Measurements from ENCODE around the gene KDM2B. TPM values are rescaled to one million over a fixed set of nuclear protein-coding genes. Genes with fewer than 3 reads are reported as not detected.
A peak's percentile ranks its signal among the peaks of the same experiment; 100 is the strongest.

KDM2B gene
- total and polyA plus RNA-seq, 2 experiments from 2014 or later, result 13.6 to 22.7 TPM

- H2AFZ ChIP-seq, result peak overlapping the region; percentile 84
These were observed 46.2 kb upstream of the KDM2B start for GRCh38 chr12:121626853-121627640.

GRCh38 chr12:121626087-121626852 is 45.4 kb upstream of the KDM2B start, which contains the start of gene ORAI1:
Gene ORAI1 (plus strand): TSS chr12:121626530.
- Histone ChIP-seq H2AFZ (peak within 1 kb of the TSS; percentile 84), H3K4me2 (peak within 1 kb of the TSS; percentile 98), H3K79me2 (peaks cover 37% of the 10 kb centered on the region), H3K9me3 (ENCODE audit: low read depth) (no peaks in the 10 kb centered on the region), H3K9me2 (replicated peaks; ENCODE audit: insufficient read depth) (no peaks in the 10 kb centered on the region), H3K4me1 (ENCODE audit: insufficient read depth) (peaks cover 26% of the 10 kb centered on the region), H3K27ac (peak within 1 kb of the TSS; percentile 99), H3K27me3 (no peaks in the 10 kb centered on the region), H3K4me3 (peak within 1 kb of the TSS; percentile 93), H3K36me3 (replicated peaks; ENCODE audit: insufficient read depth, low read depth) (no peaks in the 10 kb centered on the region), H4K20me1 (ENCODE audit: insufficient read depth, poor library complexity, severe bottlenecking) (no peaks in the 10 kb centered on the region)
- 5% methylated on average over 21 of the region's 92 CpGs for WGBS (ENCODE audit: low lambda C conversion rate, missing lambda C conversion rate)
- DNase-seq (ENCODE audit: low spot score), result peak; percentile 99
- no peak for TF ChIP-seq EZH2phosphoT487 (IDR thresholded peaks at IDR 0.05; ENCODE audit: low read depth, severe bottlenecking, unreplicated experiment)
- peak; percentile 4 for TF ChIP-seq CTCF (IDR thresholded peaks at IDR 0.05; ENCODE audit: poor library complexity)

More at GRCh38 chr12:121626853-121627640, 46.2 kb upstream of the KDM2B start:
- DNase-seq (ENCODE audit: low spot score), result peak; percentile 78
- 0% methylated on average over 26 of the region's 53 CpGs for WGBS (ENCODE audit: low lambda C conversion rate, missing lambda C conversion rate)
- H3K79me2 ChIP-seq, result peaks cover 44% of the 10 kb centered on the region
- peaks cover 26% of the 10 kb centered on the region for H3K4me1 ChIP-seq (ENCODE audit: insufficient read depth)
- peak overlapping the region; percentile 98 for H3K4me2 ChIP-seq
- peak overlapping the region; percentile 93 for H3K4me3 ChIP-seq
- no peaks in the 10 kb centered on the region for H4K20me1 ChIP-seq (ENCODE audit: insufficient read depth, poor library complexity, severe bottlenecking)
- no peaks in the 10 kb centered on the region for H3K9me3 ChIP-seq (ENCODE audit: low read depth)
- no peak for TF ChIP-seq CTCF (IDR thresholded peaks at IDR 0.05; ENCODE audit: poor library complexity)
- TF ChIP-seq EZH2phosphoT487 (IDR thresholded peaks at IDR 0.05; ENCODE audit: low read depth, severe bottlenecking, unreplicated experiment), result no peak
- no peak for TF ChIP-seq EZH2 (IDR thresholded peaks at IDR 0.05; ENCODE audit: borderline replicate concordance)
- no peaks in the 10 kb centered on the region for H3K9me2 ChIP-seq (replicated peaks; ENCODE audit: insufficient read depth)
- H3K36me3 ChIP-seq (replicated peaks; ENCODE audit: insufficient read depth, low read depth), result no peaks in the 10 kb centered on the region
- H3K27ac ChIP-seq, result peak overlapping the region; percentile 99
- H3K27me3 ChIP-seq, result no peaks in the 10 kb centered on the region

- Histone ChIP-seq H3K9me2 (replicated peaks; ENCODE audit: insufficient read depth) (no peaks in the 10 kb centered on the region), H3K4me2 (no peak overlapping the region), H3K27me3 (no peaks in the 10 kb centered on the region), H3K9me3 (ENCODE audit: low read depth) (no peaks in the 10 kb centered on the region), H3K4me3 (no peak overlapping the region), H3K36me3 (replicated peaks; ENCODE audit: insufficient read depth, low read depth) (no peaks in the 10 kb centered on the region), H3K27ac (no peak overlapping the region), H3K4me1 (ENCODE audit: insufficient read depth) (peaks cover 3% of the 10 kb centered on the region), H3K79me2 (no peaks in the 10 kb centered on the region), H2AFZ (no peak overlapping the region), H4K20me1 (ENCODE audit: insufficient read depth, poor library complexity, severe bottlenecking) (no peaks in the 10 kb centered on the region)
- no peak for DNase-seq (ENCODE audit: low spot score)
- WGBS (ENCODE audit: low lambda C conversion rate, missing lambda C conversion rate), result 75% methylated on average over 8 of the region's 8 CpGs
- no peak for TF ChIP-seq EZH2phosphoT487 (IDR thresholded peaks at IDR 0.05; ENCODE audit: low read depth, severe bottlenecking, unreplicated experiment)
- TF ChIP-seq CTCF (IDR thresholded peaks at IDR 0.05; ENCODE audit: poor library complexity), result no peak
- TF ChIP-seq EZH2 (IDR thresholded peaks at IDR 0.05; ENCODE audit: borderline replicate concordance), result no peak
These were observed 39.6 kb upstream of the KDM2B start for GRCh38 chr12:121620333-121620891.
